HepG2 (cell line): Measurements from ENCODE around the gene SLC12A5.

Experiments used
- DBP ChIP-seq: sonication (generic); formaldehyde crosslinking; IDR thresholded peaks from 2 replicates; pipeline ENCODE4 v1.4.0; 2020; ENCODE audit warnings: missing genetic modification reagents; ENCODE audit errors: not compliant biosample characterization
- EP300 ChIP-seq, 3 experiments: sonication (generic) in 1 of 3; formaldehyde crosslinking in 1 of 3; IDR thresholded peaks; 2 replicates each; pipeline versions ENCODE4 v1.5.1 to v1.6.1; 2011 to 2020; ENCODE audit warnings: low read depth in 2 of 3, low read length in 2 of 3, borderline replicate concordance in 1 of 3, improper control_type of control experiment in 1 of 3, mild to moderate bottlenecking in 1 of 3, missing genetic modification reagents in 1 of 3, moderate library complexity in 1 of 3
- EZH2 ChIP-seq: conservative IDR thresholded peaks from 2 replicates; pipeline ENCODE4 v1.6.1; 2012; ENCODE audit warnings: mild to moderate bottlenecking, low read depth, low read length, moderate library complexity
- HCFC1 ChIP-seq: fragments of 150-350 bp; IDR thresholded peaks from 2 replicates; pipeline ENCODE4 v1.6.1; 2014; ENCODE audit warnings: low read depth, low read length
- HOXA5 ChIP-seq: sonication (generic); formaldehyde crosslinking; IDR thresholded peaks from 2 replicates; pipeline ENCODE4 v1.4.0; 2020; ENCODE audit warnings: missing genetic modification reagents
- NFE2 ChIP-seq: sonication (generic); formaldehyde crosslinking; IDR thresholded peaks from 2 replicates; pipeline ENCODE4 v1.4.0; 2020; ENCODE audit warnings: missing genetic modification reagents
- PTBP1 ChIP-seq: fragments of 200-400 bp; formaldehyde crosslinking; IDR thresholded peaks from 2 replicates; pipeline ENCODE4 v1.6.1; 2018; ENCODE audit warnings: low read length, low read depth; ENCODE audit not compliant: poor library complexity, severe bottlenecking
- SAFB2 ChIP-seq: sonication (generic); formaldehyde crosslinking; IDR thresholded peaks from 2 replicates; pipeline ENCODE4 v1.5.1; 2020; ENCODE audit warnings: missing genetic modification reagents, low read depth, mild to moderate bottlenecking, borderline replicate concordance
- SNAI1 ChIP-seq: sonication (generic); formaldehyde crosslinking; IDR thresholded peaks from 2 replicates; pipeline ENCODE4 v1.5.0; 2020; ENCODE audit warnings: mild to moderate bottlenecking, missing genetic modification reagents, borderline replicate concordance
- ZNF343 ChIP-seq: sonication (generic); formaldehyde crosslinking; IDR thresholded peaks from 2 replicates; pipeline ENCODE4 v1.4.0; 2020; ENCODE audit warnings: mild to moderate bottlenecking, missing genetic modification reagents
- ZNF44 ChIP-seq: sonication (generic); formaldehyde crosslinking; IDR thresholded peaks from 2 replicates; pipeline ENCODE4 v1.5.1; 2020; ENCODE audit warnings: mild to moderate bottlenecking, missing genetic modification reagents
- ZNF577 ChIP-seq: sonication (generic); formaldehyde crosslinking; IDR thresholded peaks from 2 replicates; pipeline ENCODE4 v1.4.0; 2020; ENCODE audit warnings: mild to moderate bottlenecking, low read depth, missing genetic modification reagents, borderline replicate concordance
- ZNF792 ChIP-seq: IDR thresholded peaks from 2 replicates; pipeline ENCODE4 v1.6.1; 2016

- TF ChIP-seq NFE2, result no peak
- TF ChIP-seq DBP, result no peak
- TF ChIP-seq HOXA5 (CRISPR knock-in tag), result no peak
- TF ChIP-seq EP300 (IDR thresholded peaks at IDR 0.05; ENCODE audit: low read depth in 2 of 2, low read length in 2 of 2), result no peak
- TF ChIP-seq EP300 (CRISPR knock-in tag; IDR thresholded peaks at IDR 0.05; ENCODE audit: borderline replicate concordance), result no peak
- no peak for TF ChIP-seq PTBP1
- no peak for TF ChIP-seq HCFC1
- no peak for TF ChIP-seq SAFB2 (CRISPR knock-in tag)
- no peak for TF ChIP-seq EZH2
- no peak for TF ChIP-seq SNAI1 (CRISPR knock-in tag)
- no peak for TF ChIP-seq ZNF44 (CRISPR knock-in tag)
- no peak for TF ChIP-seq ZNF577
- no peak for TF ChIP-seq ZNF343 (CRISPR knock-in tag)
- no peak for TF ChIP-seq ZNF792 (CRISPR knock-in tag)
Observed at GRCh38 chr20:46028772-46029371, at the start of gene SLC12A5.
